Measurements from ENCODE around the gene ADO.

- no peak for TF ChIP-seq ATF3 (IDR thresholded peaks at IDR 0.05)
- TF ChIP-seq CTCF (IDR thresholded peaks at IDR 0.05 in 2 of 3, conservative IDR thresholded peaks at IDR 0.05 in 1 of 3; ENCODE audit: borderline replicate concordance in 1 of 3, insufficient read depth in 1 of 3, low read depth in 2 of 3, low read length in 2 of 3): no peak
- no peak for TF ChIP-seq TCF7L2 (IDR thresholded peaks at IDR 0.05; ENCODE audit: borderline replicate concordance, extremely low read depth, insufficient read depth, insufficient read length)
- TF ChIP-seq YY1 (IDR thresholded peaks at IDR 0.05; ENCODE audit: extremely low read depth, insufficient replicate concordance, low read depth, low read length): no peak
- no peak for TF ChIP-seq POLR2A (IDR thresholded peaks at IDR 0.05; ENCODE audit: borderline replicate concordance, extremely low read depth, insufficient read depth, insufficient read length)
Measured at GRCh38 chr10:62818426-62819011, 14.0 kb downstream of the ADO start.
